Mammary epithelial cell (primary cell): ENCODE measurements around the gene MLH3.
"Not testable (repeated sequence)": the region's sequence is repeated elsewhere in the genome, so short reads cannot be mapped to it uniquely, and the experiment has no call there.

Experiments used
- CTCF ChIP-seq, 2 donors: IDR thresholded peaks in 1 of 2; conservative IDR thresholded peaks in 1 of 2; 2 replicates each; pipeline ENCODE4 v1.5.1; 2011 to 2012; ENCODE audit warnings: inconsistent platforms in 2 of 2, low read length in 2 of 2, mild to moderate bottlenecking in 2 of 2, control low read depth in 1 of 2, low read depth in 1 of 2; ENCODE audit not compliant: insufficient read depth in 1 of 2; ENCODE audit errors: extremely low read depth in 1 of 2
- EZH2 ChIP-seq: IDR thresholded peaks from 2 replicates; pipeline ENCODE4 v1.6.1; 2012; ENCODE audit warnings: low read length, inconsistent platforms, borderline replicate concordance

GRCh38 chr14:75067765-75068164 is 16.5 kb upstream of the MLH3 start:
- not testable (repeated sequence) for TF ChIP-seq CTCF (conservative IDR thresholded peaks at IDR 0.05 in 1 of 2, IDR thresholded peaks at IDR 0.05 in 1 of 2; ENCODE audit: extremely low read depth in 1 of 2, insufficient read depth in 1 of 2, low read depth in 1 of 2, low read length in 2 of 2); EZH2
